Right lobe of liver (tissue), 4 donors: Measurements from ENCODE around the gene POFUT2.

ENCODE experiments used
- CTCF ChIP-seq, 4 donors: fragments of 200-600 bp in 3 of 4; fragments of 450-650 bp in 1 of 4; IDR thresholded peaks; one replicate each; pipeline versions ENCODE4 v1.5.1 to v1.8.0; 2016 to 2022; ENCODE audit warnings: antibody characterized with exemption in 4 of 4, mild to moderate bottlenecking in 2 of 4
- POLR2A ChIP-seq: fragments of 450-650 bp; IDR thresholded peaks from one replicate; pipeline ENCODE4 v1.6.1; 2017; ENCODE audit warnings: antibody characterized with exemption, mild to moderate bottlenecking
- donor health status: DM: no; HTN: no; CAD: no.
- donor health status: DM: no; HTN: no; CAD: no.
- donor health status: DM: no; HTN: yes; CAD: no.

- no peak for TF ChIP-seq CTCF (IDR thresholded peaks at IDR 0.05)
- no peak for TF ChIP-seq POLR2A
These were observed 34.5 kb downstream of the POFUT2 start for GRCh38 chr21:45253180-45253579.
